T-cell (primary cell): ENCODE results near the gene ZSCAN12. TPM values are rescaled to one million over a fixed set of nuclear protein-coding genes. Genes with fewer than 3 reads are reported as not detected.

Experiments
- ATAC-seq, 4 experiments: fragments of 200-7000 bp in 3 of 4; fragments of 150-1000 bp in 1 of 4; cut with Tn5 transposase; replicated peaks in 1 of 4; 1 replicate in 3 of 4; 2 replicates in 1 of 4; pipeline ENCODE4 v1.10.0; 2021; ENCODE audit warnings: moderate library complexity in 3 of 4, mild to moderate bottlenecking in 2 of 4, moderate number of reproducible peaks in 1 of 4
- CTCF ChIA-PET, 2 donors: fragments of 300-600 bp; sonication (Branson Sonifier 250); formaldehyde crosslinking; loops; one replicate each; lab custom pipeline; 2022; ENCODE audit warnings: antibody characterized with exemption in 2 of 2; lab: Charles Lee
- POLR2A ChIA-PET, 2 donors: fragments of 300-600 bp; sonication (Branson Sonifier 250); formaldehyde crosslinking; loops; one replicate each; lab custom pipeline; 2022; ENCODE audit warnings: antibody characterized with exemption in 2 of 2; lab: Charles Lee
- DNase-seq, 35 experiments: peaks; one replicate each; pipeline versions ENCODE4 v3.0.0 to v3.0.0-alpha.2; 2013 to 2023
- H3K27ac ChIP-seq: one replicate; pipeline ENCODE4 v1.5.1; 2013; ENCODE audit warnings: low read length
- H3K27me3 ChIP-seq, 2 experiments: replicated peaks in 1 of 2; 1 replicate in 1 of 2; 2 replicates in 1 of 2; pipeline versions ENCODE4 v1.6.1 to v1.7.0; 2013; ENCODE audit warnings: low read length in 1 of 2, mixed read lengths in 1 of 2; ENCODE audit not compliant: control insufficient read depth in 2 of 2, insufficient read depth in 2 of 2; ENCODE audit errors: extremely low read depth in 1 of 2
- H3K36me3 ChIP-seq, 2 donors: 1 replicate in 1 of 2; 2 replicates in 1 of 2; pipeline versions ENCODE4 v1.6.1 to v1.7.0; 2013; ENCODE audit warnings: low read length in 1 of 2; ENCODE audit not compliant: control insufficient read depth in 2 of 2, insufficient read depth in 1 of 2; ENCODE audit errors: extremely low read depth in 1 of 2
- H3K4me1 ChIP-seq, 2 experiments: 1 replicate in 1 of 2; 2 replicates in 1 of 2; pipeline versions ENCODE4 v1.6.1 to v1.7.0; 2013; ENCODE audit warnings: low read length in 2 of 2, mixed read lengths in 1 of 2; ENCODE audit not compliant: insufficient read depth in 2 of 2, control insufficient read depth in 1 of 2; ENCODE audit errors: extremely low read depth in 1 of 2
- H3K4me3 ChIP-seq, 2 donors: 1 replicate in 1 of 2; 2 replicates in 1 of 2; pipeline versions ENCODE4 v1.5.1 to v1.7.0; 2013; ENCODE audit warnings: mild to moderate bottlenecking in 2 of 2, low read length in 1 of 2, moderate library complexity in 1 of 2; ENCODE audit not compliant: control insufficient read depth in 1 of 2; ENCODE audit errors: extremely low read depth in 1 of 2
- H3K9me3 ChIP-seq: 2 replicates; pipeline ENCODE4 v1.7.0; 2013
- H3K27ac Mint-ChIP-seq, 2 donors: one replicate each; pipeline ENCODE4 v1.8.0; 2020 to 2021; ENCODE audit warnings: mild to moderate bottlenecking in 2 of 2, mixed read lengths in 2 of 2
- H3K27me3 Mint-ChIP-seq, 2 donors: one replicate each; pipeline ENCODE4 v1.8.0; 2021 to 2022; ENCODE audit warnings: mixed read lengths in 2 of 2
- H3K36me3 Mint-ChIP-seq: one replicate; pipeline ENCODE4 v1.8.0; 2021; ENCODE audit warnings: mixed read lengths
- H3K4me1 Mint-ChIP-seq, 3 donors: one replicate each; pipeline ENCODE4 v1.8.0; 2020 to 2022; ENCODE audit warnings: mixed read lengths in 3 of 3, mild to moderate bottlenecking in 1 of 3
- H3K4me3 Mint-ChIP-seq, 3 donors: one replicate each; pipeline ENCODE4 v1.8.0; 2020 to 2022; ENCODE audit warnings: mild to moderate bottlenecking in 3 of 3, mixed read lengths in 3 of 3, moderate library complexity in 3 of 3
- H3K9me3 Mint-ChIP-seq, 3 donors: one replicate each; pipeline ENCODE4 v1.8.0; 2020 to 2022; ENCODE audit warnings: mixed read lengths in 3 of 3
- WGBS: methylation state at CpG from one replicate; pipeline ENCODE4 v1.1.5; 2013; ENCODE audit warnings: missing lambda C conversion rate; ENCODE audit not compliant: insufficient coverage; 5-methylcytosine and 5-hydroxymethylcytosine counted together
- total RNA-seq, 35 experiments: library from RNA in 6 of 35; stranded (reverse) in 6 of 35; fragments of 120-200 nt in 1 of 35; gene quantifications; one replicate each; pipeline versions ENCODE4 v1.2.1 to v1.2.4 and lab custom pipeline; 2013 to 2026

The ZSCAN12 gene
- total RNA-seq, 5 donors from 2014 or later (not counting 1 experiment from before 2014, with no cell fraction given) = 3.8 to 8.2 (median 6.8) TPM

- Histone ChIP-seq H3K4me3 (no peak overlapping the region), H3K4me1 (peaks cover 14 to 31% of the 10 kb centered on the region in 2 experiments), H3K27ac (no peak overlapping the region), H3K9me3 (no peaks in the 10 kb centered on the region), H3K27me3 (no peaks in the 10 kb centered on the region), H3K36me3 (peaks cover 2 to 4% of the 10 kb centered on the region in 2 donors)
- peaks cover 43 to 48% (median 47%) of the 10 kb centered on the region in 3 donors for H3K4me1 Mint-ChIP-seq
- no peaks in the 10 kb centered on the region for H3K27me3 Mint-ChIP-seq
- no peak for DNase-seq
- WGBS = 97% methylated on average over 9 of the region's 10 CpGs
- ATAC-seq = no peak
- CTCF ChIA-PET = interaction anchor here in 1 of 2 donors (0.6 to 2.4 kb wide), 10 partner anchors 8 to 1195 kb away, joined by 3 to 19 read pairs (median 6); partner anchors contain the start of genes PGBD1, ZKSCAN4, ZKSCAN8 and ZSCAN16
- H3K9me3 Mint-ChIP-seq = no peaks in the 10 kb centered on the region
- POLR2A ChIA-PET = no interaction called here
- H3K4me3 Mint-ChIP-seq = peak overlapping the region in 2 of 3 donors; percentile 85 to 91
- peaks cover 5% of the 10 kb centered on the region for H3K36me3 Mint-ChIP-seq
- H3K27ac Mint-ChIP-seq = peak overlapping the region in 1 of 2 donors; percentile 28
Measured at GRCh38 chr6:28354688-28355554, 44.6 kb downstream of the ZSCAN12 start.

- no peak overlapping the region for H3K27ac Mint-ChIP-seq
- ChIA-PET CTCF (interaction anchor here in 1 of 2 donors (0.6 to 2.4 kb wide), 5 partner anchors 9 to 355 kb away, joined by 3 to 12 read pairs (median 3); partner anchors contain the start of genes PGBD1 and ZSCAN26), POLR2A (interaction anchor here in 1 of 2 donors (0.6 kb wide), 1 partner anchor 108 kb away, joined by 3 read pairs; no protein-coding TSS in a partner anchor)
- H3K27me3 Mint-ChIP-seq = no peaks in the 10 kb centered on the region
- ATAC-seq = no peak
- H3K4me3 Mint-ChIP-seq = no peak overlapping the region
- H3K36me3 Mint-ChIP-seq = peaks cover under 1% of the 10 kb centered on the region
- WGBS = 96% methylated on average over 9 of the region's 11 CpGs
- Histone ChIP-seq H3K27ac (no peak overlapping the region), H3K4me3 (no peak overlapping the region), H3K9me3 (no peaks in the 10 kb centered on the region), H3K4me1 (peaks cover 18 to 32% of the 10 kb centered on the region in 2 experiments), H3K36me3 (peaks cover 0 to 4% of the 10 kb centered on the region in 2 donors), H3K27me3 (no peaks in the 10 kb centered on the region)
- peaks cover 49 to 55% (median 53%) of the 10 kb centered on the region in 3 donors for H3K4me1 Mint-ChIP-seq
- H3K9me3 Mint-ChIP-seq = no peaks in the 10 kb centered on the region
- no peak for DNase-seq
Measured at GRCh38 chr6:28353981-28354676, 45.4 kb downstream of the ZSCAN12 start.

DNA sequence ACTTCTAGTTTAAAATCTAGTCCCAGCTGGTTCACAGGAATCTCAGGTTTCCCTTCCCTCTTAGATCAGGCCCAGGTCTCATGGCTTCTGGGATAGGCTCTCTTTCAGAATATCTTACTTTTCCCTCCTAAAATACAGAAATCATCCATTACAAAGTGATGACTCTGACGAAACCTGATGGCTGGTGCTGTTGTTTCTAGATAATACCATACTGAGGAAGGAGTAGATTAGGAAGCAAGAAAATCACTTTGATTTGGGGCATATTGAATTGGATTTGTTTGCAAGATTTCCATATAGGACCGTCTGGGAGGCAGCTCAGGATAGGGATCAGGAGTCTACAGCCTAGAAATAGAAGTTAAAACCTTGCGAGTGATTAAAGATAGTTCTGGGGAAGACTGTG lies 46.2 kb downstream of the ZSCAN12 start:
- no peaks in the 10 kb centered on the region for H3K9me3 Mint-ChIP-seq
- POLR2A ChIA-PET = no interaction called here
- Histone ChIP-seq H3K9me3 (no peaks in the 10 kb centered on the region), H3K27ac (no peak overlapping the region), H3K27me3 (no peaks in the 10 kb centered on the region), H3K36me3 (peaks cover 0 to 4% of the 10 kb centered on the region in 2 donors), H3K4me3 (no peak overlapping the region), H3K4me1 (peaks cover 18 to 32% of the 10 kb centered on the region in 2 experiments)
- no peaks in the 10 kb centered on the region for H3K27me3 Mint-ChIP-seq
- WGBS = no CpG with 5 or more reads among the region's 3 CpGs
- H3K27ac Mint-ChIP-seq = no peak overlapping the region
- no peaks in the 10 kb centered on the region for H3K36me3 Mint-ChIP-seq
- ATAC-seq (no peak), DNase-seq (no peak)
- no peak overlapping the region for H3K4me3 Mint-ChIP-seq
- H3K4me1 Mint-ChIP-seq = peaks cover 49 to 55% (median 53%) of the 10 kb centered on the region in 3 donors
- CTCF ChIA-PET = interaction anchor here (0.7 to 1.0 kb wide), 2 partner anchors 156 to 230 kb away, joined by 3 read pairs; no protein-coding TSS in a partner anchor

DNA sequence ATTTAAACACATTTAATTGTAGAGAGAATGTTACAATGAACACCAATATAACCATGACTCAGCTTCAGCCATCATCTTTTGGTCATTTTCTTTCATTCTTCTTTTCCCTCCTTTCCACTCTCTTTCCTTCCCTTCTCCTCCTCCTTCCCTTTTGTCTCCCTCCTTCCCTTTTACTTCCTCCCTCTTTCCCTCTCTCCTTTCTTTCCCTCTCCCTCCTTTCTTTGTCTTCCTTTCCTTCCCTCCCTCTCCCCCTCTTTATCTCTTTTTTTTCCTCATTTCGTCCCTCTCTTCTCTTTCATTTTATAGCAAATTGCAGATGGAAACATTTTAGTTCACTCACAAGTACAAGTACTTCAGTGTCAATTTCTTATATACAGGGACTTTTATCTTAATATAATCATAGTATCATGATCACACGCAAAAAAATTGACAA lies 48.0 kb downstream of the ZSCAN12 start:
- Histone ChIP-seq H3K9me3 (no peaks in the 10 kb centered on the region), H3K36me3 (peaks cover 0 to 4% of the 10 kb centered on the region in 2 donors), H3K4me1 (peaks cover 18 to 30% of the 10 kb centered on the region in 2 experiments), H3K4me3 (no peak overlapping the region), H3K27me3 (no peaks in the 10 kb centered on the region), H3K27ac (no peak overlapping the region)
- H3K4me3 Mint-ChIP-seq = peak overlapping the region in 2 of 3 donors; percentile 91 to 98
- ChIA-PET CTCF (interaction anchor here (0.9 to 1.1 kb wide), 3 partner anchors 10 to 85 kb away, joined by 4 to 5 read pairs (median 4); partner anchors contain the start of gene ZSCAN26 (in 1 of the 2)), POLR2A (no interaction called here)
- H3K9me3 Mint-ChIP-seq = no peaks in the 10 kb centered on the region
- peaks cover 4 to 8% of the 10 kb centered on the region in 2 donors for H3K27me3 Mint-ChIP-seq
- WGBS = no CpG with 5 or more reads among the region's 2 CpGs
- DNase-seq (no peak), ATAC-seq (no peak)
- no peaks in the 10 kb centered on the region for H3K36me3 Mint-ChIP-seq
- peaks cover 47 to 52% (median 49%) of the 10 kb centered on the region in 3 donors for H3K4me1 Mint-ChIP-seq
- no peak overlapping the region for H3K27ac Mint-ChIP-seq

DNA sequence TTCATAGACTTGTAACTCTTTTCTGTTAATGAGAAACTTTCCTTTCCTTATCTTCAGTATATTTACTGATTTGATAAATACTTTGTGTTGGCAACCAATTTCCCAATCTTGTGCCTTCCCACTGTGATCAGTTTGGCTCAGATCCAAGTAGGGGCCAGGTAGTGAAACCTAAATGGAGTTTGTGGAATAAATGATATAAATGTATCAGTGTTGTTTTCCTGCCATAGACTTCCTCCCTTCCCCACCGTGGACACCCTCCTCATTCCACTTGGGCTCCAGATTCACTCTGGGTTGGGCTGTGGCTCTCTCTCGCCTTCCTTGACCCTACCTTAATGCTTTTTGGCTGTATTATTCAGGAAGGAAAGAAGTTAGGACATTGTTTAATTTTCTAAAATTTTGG lies 48.5 kb downstream of the ZSCAN12 start:
- H3K36me3 Mint-ChIP-seq = no peaks in the 10 kb centered on the region
- ATAC-seq = no peak
- Histone ChIP-seq H3K9me3 (no peaks in the 10 kb centered on the region), H3K27ac (no peak overlapping the region), H3K4me1 (peaks cover 18 to 25% of the 10 kb centered on the region in 2 experiments), H3K36me3 (peaks cover 0 to 4% of the 10 kb centered on the region in 2 donors), H3K4me3 (no peak overlapping the region), H3K27me3 (no peaks in the 10 kb centered on the region)
- H3K9me3 Mint-ChIP-seq = no peaks in the 10 kb centered on the region
- no peak overlapping the region for H3K27ac Mint-ChIP-seq
- peaks cover 43 to 48% (median 46%) of the 10 kb centered on the region in 3 donors for H3K4me1 Mint-ChIP-seq
- DNase-seq = no peak
- peaks cover 4 to 8% of the 10 kb centered on the region in 2 donors for H3K27me3 Mint-ChIP-seq
- ChIA-PET CTCF (interaction anchor here in 1 of 2 donors (1.1 kb wide), 1 partner anchor 84 kb away, joined by 5 read pairs; the partner anchor contains the start of gene ZSCAN26), POLR2A (interaction anchor here in 1 of 2 donors (0.6 kb wide), 2 partner anchors 16 to 214 kb away, joined by 3 to 4 read pairs; no protein-coding TSS in a partner anchor)
- H3K4me3 Mint-ChIP-seq = peak overlapping the region; percentile 91 to 98 (median 96)
- no CpG with 5 or more reads among the region's 2 CpGs for WGBS
